ENCODE data around the gene PGGHG.

GRCh38 chr11:271319-271715 is 17.6 kb upstream of the PGGHG start:
- TF ChIP-seq CTCF (conservative IDR thresholded peaks at IDR 0.05; ENCODE audit: low read depth, low read length) (no peak), EZH2phosphoT487 (IDR thresholded peaks at IDR 0.05; ENCODE audit: borderline replicate concordance, low read length) (no peak), EZH2 (IDR thresholded peaks at IDR 0.05; ENCODE audit: low read length, unreplicated experiment) (no peak)

Data from PC-3 (cell line).